GM23338 (cell line): ENCODE results near the gene TFDP1. TPM values are rescaled to one million over a fixed set of nuclear protein-coding genes. Genes with fewer than 3 reads are reported as not detected.

ENCODE experiments used
- ATAC-seq: fragments of 200-7000 bp; cut with Tn5 transposase; 3 replicates; pipeline ENCODE4 v1.9.1; 2020
- DNase-seq: peaks from one replicate; pipeline ENCODE4 v3.0.0-alpha.2; 2015; ENCODE audit warnings: low spot score
- H2AFZ ChIP-seq: fragments of 200-600 bp; sonication (generic); 2 replicates; pipeline ENCODE4 v1.8.0; 2016; ENCODE audit warnings: antibody characterized with exemption, mild to moderate bottlenecking, moderate library complexity
- H3F3A ChIP-seq: fragments of 200-600 bp; sonication (generic); replicated peaks from 2 replicates; pipeline ENCODE4 v1.8.0; 2017; ENCODE audit warnings: antibody characterized with exemption, mixed run types, low read depth
- H3K27ac ChIP-seq: fragments of 200-600 bp; sonication (generic); 2 replicates; pipeline ENCODE4 v1.6.1; 2016; ENCODE audit warnings: low read depth
- H3K27me3 ChIP-seq: fragments of 200-600 bp; sonication (generic); 2 replicates; pipeline ENCODE4 v1.8.0; 2016; ENCODE audit warnings: mild to moderate bottlenecking, mixed run types, moderate library complexity; ENCODE audit not compliant: insufficient read depth
- H3K36me3 ChIP-seq: fragments of 200-600 bp; sonication (generic); 2 replicates; pipeline ENCODE4 v1.8.0; 2016; ENCODE audit warnings: mild to moderate bottlenecking; ENCODE audit not compliant: insufficient read depth
- H3K4me1 ChIP-seq: fragments of 200-600 bp; sonication (generic); 2 replicates; pipeline ENCODE4 v1.8.0; 2016; ENCODE audit warnings: mild to moderate bottlenecking, moderate library complexity; ENCODE audit not compliant: insufficient read depth
- H3K4me2 ChIP-seq: fragments of 200-600 bp; sonication (generic); 2 replicates; pipeline ENCODE4 v1.7.1; 2017; ENCODE audit warnings: mixed run types
- H3K4me3 ChIP-seq: fragments of 200-600 bp; sonication (generic); 2 replicates; pipeline ENCODE4 v1.6.1; 2016; ENCODE audit warnings: mixed run types
- H3K79me2 ChIP-seq: fragments of 200-600 bp; sonication (generic); replicated peaks from 2 replicates; pipeline ENCODE4 v1.8.0; 2017; ENCODE audit warnings: mild to moderate bottlenecking; ENCODE audit not compliant: insufficient read depth
- H3K9me2 ChIP-seq: fragments of 200-600 bp; sonication (generic); 2 replicates; pipeline ENCODE4 v1.8.0; 2017; ENCODE audit not compliant: insufficient read depth
- H4K20me1 ChIP-seq: fragments of 200-600 bp; sonication (generic); replicated peaks from 2 replicates; pipeline ENCODE4 v1.8.0; 2017; ENCODE audit warnings: mild to moderate bottlenecking; ENCODE audit not compliant: insufficient read depth
- H3K27ac Mint-ChIP-seq: 2 replicates; pipeline ENCODE4 v1.8.0; 2020; ENCODE audit warnings: inconsistent platforms, mild to moderate bottlenecking, moderate library complexity, mixed read lengths
- H3K27me3 Mint-ChIP-seq: 3 replicates; pipeline ENCODE4 v1.8.0; 2022; ENCODE audit warnings: low read depth, mild to moderate bottlenecking, moderate library complexity, mixed read lengths, inconsistent platforms; ENCODE audit not compliant: insufficient read depth, poor library complexity
- H3K36me3 Mint-ChIP-seq: 3 replicates; pipeline ENCODE4 v1.8.0; 2021; ENCODE audit warnings: low read depth, mild to moderate bottlenecking, inconsistent platforms, moderate library complexity, mixed read lengths
- H3K4me1 Mint-ChIP-seq: 3 replicates; pipeline ENCODE4 v1.8.0; 2020; ENCODE audit warnings: mild to moderate bottlenecking, inconsistent platforms, mixed read lengths
- H3K4me3 Mint-ChIP-seq: 3 replicates; pipeline ENCODE4 v1.8.0; 2021; ENCODE audit warnings: moderate library complexity, mild to moderate bottlenecking, inconsistent platforms, mixed read lengths
- H3K9me3 Mint-ChIP-seq: 3 replicates; pipeline ENCODE4 v1.8.0; 2020; ENCODE audit warnings: moderate library complexity, mild to moderate bottlenecking, inconsistent platforms, mixed read lengths
- EZH2 ChIP-seq: fragments of 200-600 bp; sonication (generic); IDR thresholded peaks from one replicate; pipeline ENCODE4 v1.8.0; 2017; ENCODE audit warnings: antibody characterized with exemption, mild to moderate bottlenecking, low read depth; ENCODE audit not compliant: unreplicated experiment
- EZH2phosphoT487 ChIP-seq: fragments of 200-600 bp; sonication (generic); IDR thresholded peaks from one replicate; pipeline ENCODE4 v1.8.1; 2018; ENCODE audit warnings: antibody characterized with exemption; ENCODE audit not compliant: unreplicated experiment
- NANOG ChIP-seq: IDR thresholded peaks from 2 replicates; pipeline ENCODE4 v1.6.1; 2016; ENCODE audit warnings: antibody characterized with exemption, borderline replicate concordance
- POLR2AphosphoS5 ChIP-seq: IDR thresholded peaks from 2 replicates; pipeline ENCODE4 v1.6.1; 2016; ENCODE audit warnings: antibody characterized with exemption, low read depth
- REST ChIP-seq: IDR thresholded peaks from one replicate; pipeline ENCODE4 v1.6.1; 2018; ENCODE audit warnings: antibody characterized with exemption; ENCODE audit not compliant: unreplicated experiment
- STAT1 ChIP-seq: IDR thresholded peaks from one replicate; pipeline ENCODE4 v1.6.1; 2016; ENCODE audit warnings: antibody characterized with exemption; ENCODE audit not compliant: unreplicated experiment
- ZNF114 ChIP-seq: fragments of 250-450 bp; sonication (Bioruptor Pico); IDR thresholded peaks from 2 replicates; pipeline ENCODE4 v1.5.0; 2020; ENCODE audit warnings: mild to moderate bottlenecking, moderate library complexity
- ZNF331 ChIP-seq: fragments of 250-450 bp; sonication (Bioruptor Pico); IDR thresholded peaks from 2 replicates; pipeline ENCODE4 v1.5.0; 2020; ENCODE audit warnings: low read depth, mild to moderate bottlenecking, moderate library complexity
- polyA plus RNA-seq: library from polyadenylated mRNA; unstranded; fragments of >200 nt; fragmentation: Nextera tagmentation; extraction: Ambion mirVana; gene quantifications from 2 replicates; pipeline ENCODE4 v1.2.1, GENCODE V29; 2016
- total RNA-seq: library from RNA; depleted of rRNA; stranded (reverse); fragments of >200 nt; shearing (Covaris generic); gene quantifications from 2 replicates; pipeline ENCODE4 v1.2.3, GENCODE V29; 2014
- TF ChIP-seq, protein P1 (sequence below), 2 experiments: fragments of 200-600 bp in 1 of 2; sonication (generic) in 1 of 2; conservative IDR thresholded peaks; 2 replicates each; pipeline versions ENCODE4 v1.5.1 to v1.6.1; 2016 to 2017; ENCODE audit warnings: antibody characterized with exemption in 2 of 2, low read depth in 2 of 2, mild to moderate bottlenecking in 2 of 2, moderate library complexity in 1 of 2
- TF ChIP-seq, protein P2 (sequence below): IDR thresholded peaks from 2 replicates; pipeline ENCODE4 v1.6.1; 2016; ENCODE audit warnings: antibody characterized with exemption
- TF ChIP-seq, protein P3 (sequence below): fragments of 250-450 bp; sonication (Bioruptor Pico); IDR thresholded peaks from 2 replicates; pipeline ENCODE4 v1.5.0; 2020; ENCODE audit warnings: mild to moderate bottlenecking, moderate library complexity

Gene TFDP1
- total and polyA plus RNA-seq, 2 experiments from 2014 or later = 42.9 to 80.0 TPM

DNA sequence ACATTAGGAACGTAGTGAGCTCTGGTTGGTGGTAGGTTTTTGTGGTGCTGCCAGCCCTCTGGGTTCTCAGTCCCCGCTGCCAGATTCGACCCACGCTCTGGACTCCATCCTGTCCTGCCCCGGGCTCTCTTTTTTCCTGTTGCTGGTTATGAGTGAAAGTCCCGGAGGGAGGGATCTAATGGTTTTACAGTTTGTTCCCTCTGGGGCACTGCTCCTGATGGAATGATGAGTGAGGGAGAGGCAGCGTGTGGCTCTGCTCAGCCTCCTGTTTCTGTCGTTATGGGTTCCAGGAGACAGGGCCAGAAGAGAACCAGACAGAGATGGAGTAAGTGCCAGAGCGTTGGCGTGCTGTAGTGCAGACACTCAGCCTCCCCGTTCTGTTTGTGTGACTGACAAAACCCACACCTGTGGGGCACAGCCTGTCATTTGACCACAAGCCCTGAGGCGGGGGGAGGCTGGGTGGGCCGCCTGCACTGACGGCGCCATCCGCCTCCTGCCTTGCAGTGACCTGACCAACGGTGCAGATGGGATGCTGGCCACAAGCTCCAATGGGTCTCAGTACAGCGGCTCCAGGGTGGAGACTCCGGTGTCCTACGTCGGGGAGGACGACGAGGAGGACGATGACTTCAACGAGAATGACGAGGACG, 55.2 kb downstream of the TFDP1 start:
- TF ChIP-seq, protein P1, sequence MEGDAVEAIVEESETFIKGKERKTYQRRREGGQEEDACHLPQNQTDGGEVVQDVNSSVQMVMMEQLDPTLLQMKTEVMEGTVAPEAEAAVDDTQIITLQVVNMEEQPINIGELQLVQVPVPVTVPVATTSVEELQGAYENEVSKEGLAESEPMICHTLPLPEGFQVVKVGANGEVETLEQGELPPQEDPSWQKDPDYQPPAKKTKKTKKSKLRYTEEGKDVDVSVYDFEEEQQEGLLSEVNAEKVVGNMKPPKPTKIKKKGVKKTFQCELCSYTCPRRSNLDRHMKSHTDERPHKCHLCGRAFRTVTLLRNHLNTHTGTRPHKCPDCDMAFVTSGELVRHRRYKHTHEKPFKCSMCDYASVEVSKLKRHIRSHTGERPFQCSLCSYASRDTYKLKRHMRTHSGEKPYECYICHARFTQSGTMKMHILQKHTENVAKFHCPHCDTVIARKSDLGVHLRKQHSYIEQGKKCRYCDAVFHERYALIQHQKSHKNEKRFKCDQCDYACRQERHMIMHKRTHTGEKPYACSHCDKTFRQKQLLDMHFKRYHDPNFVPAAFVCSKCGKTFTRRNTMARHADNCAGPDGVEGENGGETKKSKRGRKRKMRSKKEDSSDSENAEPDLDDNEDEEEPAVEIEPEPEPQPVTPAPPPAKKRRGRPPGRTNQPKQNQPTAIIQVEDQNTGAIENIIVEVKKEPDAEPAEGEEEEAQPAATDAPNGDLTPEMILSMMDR (conservative IDR thresholded peaks at IDR 0.05; ENCODE audit: low read depth in 2 of 2) = no peak
- TF ChIP-seq EZH2 (no peak), EZH2phosphoT487 (no peak), STAT1 (no peak), REST (no peak), POLR2AphosphoS5 (no peak), NANOG (no peak), ZNF331 (no peak), ZNF114 (CRISPR knock-in tag) (no peak)
- TF ChIP-seq, protein P2, sequence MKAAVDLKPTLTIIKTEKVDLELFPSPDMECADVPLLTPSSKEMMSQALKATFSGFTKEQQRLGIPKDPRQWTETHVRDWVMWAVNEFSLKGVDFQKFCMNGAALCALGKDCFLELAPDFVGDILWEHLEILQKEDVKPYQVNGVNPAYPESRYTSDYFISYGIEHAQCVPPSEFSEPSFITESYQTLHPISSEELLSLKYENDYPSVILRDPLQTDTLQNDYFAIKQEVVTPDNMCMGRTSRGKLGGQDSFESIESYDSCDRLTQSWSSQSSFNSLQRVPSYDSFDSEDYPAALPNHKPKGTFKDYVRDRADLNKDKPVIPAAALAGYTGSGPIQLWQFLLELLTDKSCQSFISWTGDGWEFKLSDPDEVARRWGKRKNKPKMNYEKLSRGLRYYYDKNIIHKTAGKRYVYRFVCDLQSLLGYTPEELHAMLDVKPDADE = no peak
- TF ChIP-seq, protein P3, sequence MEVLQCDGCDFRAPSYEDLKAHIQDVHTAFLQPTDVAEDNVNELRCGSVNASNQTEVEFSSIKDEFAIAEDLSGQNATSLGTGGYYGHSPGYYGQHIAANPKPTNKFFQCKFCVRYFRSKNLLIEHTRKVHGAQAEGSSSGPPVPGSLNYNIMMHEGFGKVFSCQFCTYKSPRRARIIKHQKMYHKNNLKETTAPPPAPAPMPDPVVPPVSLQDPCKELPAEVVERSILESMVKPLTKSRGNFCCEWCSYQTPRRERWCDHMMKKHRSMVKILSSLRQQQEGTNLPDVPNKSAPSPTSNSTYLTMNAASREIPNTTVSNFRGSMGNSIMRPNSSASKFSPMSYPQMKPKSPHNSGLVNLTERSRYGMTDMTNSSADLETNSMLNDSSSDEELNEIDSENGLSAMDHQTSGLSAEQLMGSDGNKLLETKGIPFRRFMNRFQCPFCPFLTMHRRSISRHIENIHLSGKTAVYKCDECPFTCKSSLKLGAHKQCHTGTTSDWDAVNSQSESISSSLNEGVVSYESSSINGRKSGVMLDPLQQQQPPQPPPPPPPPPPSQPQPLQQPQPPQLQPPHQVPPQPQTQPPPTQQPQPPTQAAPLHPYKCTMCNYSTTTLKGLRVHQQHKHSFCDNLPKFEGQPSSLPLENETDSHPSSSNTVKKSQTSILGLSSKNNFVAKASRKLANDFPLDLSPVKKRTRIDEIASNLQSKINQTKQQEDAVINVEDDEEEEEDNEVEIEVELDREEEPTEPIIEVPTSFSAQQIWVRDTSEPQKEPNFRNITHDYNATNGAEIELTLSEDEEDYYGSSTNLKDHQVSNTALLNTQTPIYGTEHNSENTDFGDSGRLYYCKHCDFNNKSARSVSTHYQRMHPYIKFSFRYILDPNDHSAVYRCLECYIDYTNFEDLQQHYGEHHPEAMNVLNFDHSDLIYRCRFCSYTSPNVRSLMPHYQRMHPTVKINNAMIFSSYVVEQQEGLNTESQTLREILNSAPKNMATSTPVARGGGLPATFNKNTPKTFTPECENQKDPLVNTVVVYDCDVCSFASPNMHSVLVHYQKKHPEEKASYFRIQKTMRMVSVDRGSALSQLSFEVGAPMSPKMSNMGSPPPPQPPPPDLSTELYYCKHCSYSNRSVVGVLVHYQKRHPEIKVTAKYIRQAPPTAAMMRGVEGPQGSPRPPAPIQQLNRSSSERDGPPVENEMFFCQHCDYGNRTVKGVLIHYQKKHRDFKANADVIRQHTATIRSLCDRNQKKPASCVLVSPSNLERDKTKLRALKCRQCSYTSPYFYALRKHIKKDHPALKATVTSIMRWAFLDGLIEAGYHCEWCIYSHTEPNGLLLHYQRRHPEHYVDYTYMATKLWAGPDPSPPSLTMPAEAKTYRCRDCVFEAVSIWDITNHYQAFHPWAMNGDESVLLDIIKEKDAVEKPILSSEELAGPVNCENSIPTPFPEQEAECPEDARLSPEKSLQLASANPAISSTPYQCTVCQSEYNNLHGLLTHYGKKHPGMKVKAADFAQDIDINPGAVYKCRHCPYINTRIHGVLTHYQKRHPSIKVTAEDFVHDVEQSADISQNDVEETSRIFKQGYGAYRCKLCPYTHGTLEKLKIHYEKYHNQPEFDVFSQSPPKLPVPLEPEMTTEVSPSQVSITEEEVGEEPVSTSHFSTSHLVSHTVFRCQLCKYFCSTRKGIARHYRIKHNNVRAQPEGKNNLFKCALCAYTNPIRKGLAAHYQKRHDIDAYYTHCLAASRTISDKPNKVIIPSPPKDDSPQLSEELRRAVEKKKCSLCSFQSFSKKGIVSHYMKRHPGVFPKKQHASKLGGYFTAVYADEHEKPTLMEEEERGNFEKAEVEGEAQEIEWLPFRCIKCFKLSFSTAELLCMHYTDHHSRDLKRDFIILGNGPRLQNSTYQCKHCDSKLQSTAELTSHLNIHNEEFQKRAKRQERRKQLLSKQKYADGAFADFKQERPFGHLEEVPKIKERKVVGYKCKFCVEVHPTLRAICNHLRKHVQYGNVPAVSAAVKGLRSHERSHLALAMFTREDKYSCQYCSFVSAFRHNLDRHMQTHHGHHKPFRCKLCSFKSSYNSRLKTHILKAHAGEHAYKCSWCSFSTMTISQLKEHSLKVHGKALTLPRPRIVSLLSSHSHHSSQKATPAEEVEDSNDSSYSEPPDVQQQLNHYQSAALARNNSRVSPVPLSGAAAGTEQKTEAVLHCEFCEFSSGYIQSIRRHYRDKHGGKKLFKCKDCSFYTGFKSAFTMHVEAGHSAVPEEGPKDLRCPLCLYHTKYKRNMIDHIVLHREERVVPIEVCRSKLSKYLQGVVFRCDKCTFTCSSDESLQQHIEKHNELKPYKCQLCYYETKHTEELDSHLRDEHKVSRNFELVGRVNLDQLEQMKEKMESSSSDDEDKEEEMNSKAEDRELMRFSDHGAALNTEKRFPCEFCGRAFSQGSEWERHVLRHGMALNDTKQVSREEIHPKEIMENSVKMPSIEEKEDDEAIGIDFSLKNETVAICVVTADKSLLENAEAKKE = no peak
- H3K36me3 Mint-ChIP-seq = peaks cover 85% of the 10 kb centered on the region
- no peak overlapping the region for H3K4me3 ChIP-seq
- H3K9me2 ChIP-seq = no peaks in the 10 kb centered on the region
- no peaks in the 10 kb centered on the region for H3F3A ChIP-seq
- no peaks in the 10 kb centered on the region for H3K4me1 Mint-ChIP-seq
- H3K4me3 Mint-ChIP-seq = no peak overlapping the region
- peaks cover 20% of the 10 kb centered on the region for H3K36me3 ChIP-seq
- H3K79me2 ChIP-seq = no peaks in the 10 kb centered on the region
- peaks cover 3% of the 10 kb centered on the region for H4K20me1 ChIP-seq
- H3K27me3 ChIP-seq = no peaks in the 10 kb centered on the region
- no peaks in the 10 kb centered on the region for H3K27me3 Mint-ChIP-seq
- DNase-seq = no peak
- H3K9me3 Mint-ChIP-seq = peaks cover 27% of the 10 kb centered on the region; the same call in 2 of the 3 replicates
- H3K27ac ChIP-seq = no peak overlapping the region
- H3K4me1 ChIP-seq = no peaks in the 10 kb centered on the region
- no peak overlapping the region for H2AFZ ChIP-seq
- no peak for ATAC-seq
- H3K4me2 ChIP-seq = no peak overlapping the region
- H3K27ac Mint-ChIP-seq = no peak overlapping the region
